Measurements from ENCODE around the gene OPCML.

Gene OPCML

DNA sequence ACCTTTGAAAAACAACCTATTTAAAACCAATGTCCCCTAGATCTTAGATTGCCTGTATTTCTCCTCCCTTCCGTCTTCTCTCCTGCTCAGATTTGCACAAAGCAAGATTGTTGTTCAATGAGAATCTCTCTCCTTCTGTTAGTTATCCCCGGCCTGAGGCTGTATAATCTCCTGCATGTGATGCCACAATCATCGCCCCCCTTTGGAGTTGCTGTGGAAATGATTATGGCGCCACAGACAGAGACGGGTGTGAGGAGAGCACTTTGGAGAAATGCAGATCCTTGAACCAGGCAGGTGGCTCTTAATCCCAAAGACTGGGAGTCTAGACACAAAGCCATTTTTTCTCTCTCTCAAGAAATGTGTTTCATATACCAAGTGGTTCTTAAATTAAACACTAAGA, 941.3 kb downstream of the OPCML start:
- DNase-seq (ENCODE audit: low read depth in 1 of 2, low spot score in 1 of 2): no peak

DNA sequence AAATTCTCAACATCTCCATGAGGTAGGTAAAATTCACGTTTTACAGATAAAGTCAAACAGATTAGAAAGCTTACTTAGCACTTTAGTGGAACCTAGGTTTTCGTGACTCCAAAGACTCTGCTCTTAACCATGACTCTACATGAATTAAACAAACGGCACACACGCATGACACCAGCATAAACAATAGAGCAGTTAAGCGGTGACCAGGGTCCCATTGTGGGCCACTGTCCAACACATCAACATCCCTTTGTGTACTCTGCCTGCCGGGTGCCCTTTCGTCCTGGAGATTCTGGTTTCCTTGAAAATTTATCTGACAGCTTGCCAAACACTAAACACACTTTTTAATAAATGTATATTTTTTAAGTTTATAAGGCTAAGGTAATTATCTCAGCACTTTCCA, 941.7 kb downstream of the OPCML start:
- no peak for DNase-seq (ENCODE audit: low read depth in 1 of 2, low spot score in 1 of 2)

DNA sequence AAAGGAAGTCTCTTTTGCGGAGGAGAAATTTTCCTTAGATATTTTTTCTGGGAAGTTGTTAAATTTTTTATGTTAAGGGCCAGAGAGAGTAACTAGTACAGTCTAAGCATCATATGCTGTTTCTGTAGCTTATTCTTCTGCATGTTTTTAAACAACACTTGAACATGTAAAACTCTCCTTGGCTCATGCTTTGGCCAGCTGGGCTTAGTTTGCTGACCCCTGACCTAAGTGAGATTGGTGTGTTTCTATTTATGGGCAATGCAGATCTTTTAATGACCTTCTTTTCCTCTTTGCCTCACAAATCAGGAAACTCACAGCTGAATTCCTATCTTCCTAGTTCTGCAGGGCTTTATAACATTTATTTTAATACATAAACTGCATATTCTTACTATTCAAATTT, 942.5 kb downstream of the OPCML start:
- no peak for DNase-seq (ENCODE audit: low read depth in 1 of 2, low spot score in 1 of 2)

DNA sequence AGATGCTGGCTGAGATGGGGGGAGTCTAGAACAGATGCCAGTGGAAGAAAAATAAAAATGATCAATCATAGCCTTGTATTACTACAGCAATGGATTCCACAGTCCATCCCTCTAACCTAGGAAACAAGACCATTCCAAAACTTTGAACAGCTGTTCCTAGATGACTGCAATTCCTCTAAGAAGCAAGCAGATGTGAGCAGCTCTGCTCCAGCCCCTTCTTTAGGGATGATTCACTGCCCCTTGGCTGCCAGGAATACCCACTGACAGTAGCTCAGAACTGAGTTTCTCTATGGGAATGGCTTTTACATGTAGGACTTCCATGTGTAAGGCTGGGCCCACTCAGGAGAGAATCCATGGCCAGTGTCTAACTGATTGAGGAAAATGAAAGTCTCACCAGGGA, 943.9 kb downstream of the OPCML start:
- no peak for DNase-seq (ENCODE audit: low read depth in 1 of 2, low spot score in 1 of 2)

DNA sequence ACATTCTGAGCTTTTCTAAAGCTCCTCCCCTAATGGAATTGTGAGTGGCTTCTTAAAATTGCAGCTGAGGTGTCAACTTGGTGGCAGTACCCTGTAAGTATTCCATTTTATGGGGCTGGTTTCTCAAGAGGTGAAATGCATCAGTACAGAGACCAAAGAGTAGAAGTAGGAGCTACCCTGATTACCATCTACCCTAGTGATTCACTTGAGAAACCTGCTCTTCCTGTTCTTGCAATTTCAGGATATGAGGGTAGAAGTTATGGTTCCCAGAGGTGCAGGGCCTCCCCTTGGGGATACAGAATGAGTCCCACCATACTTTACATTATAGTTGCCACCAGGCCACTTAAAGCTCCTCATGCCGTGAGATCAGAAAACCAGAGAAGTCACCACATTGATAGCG, 944.6 kb downstream of the OPCML start:
- no peak for DNase-seq (ENCODE audit: low read depth in 1 of 2, low spot score in 1 of 2)

DNA sequence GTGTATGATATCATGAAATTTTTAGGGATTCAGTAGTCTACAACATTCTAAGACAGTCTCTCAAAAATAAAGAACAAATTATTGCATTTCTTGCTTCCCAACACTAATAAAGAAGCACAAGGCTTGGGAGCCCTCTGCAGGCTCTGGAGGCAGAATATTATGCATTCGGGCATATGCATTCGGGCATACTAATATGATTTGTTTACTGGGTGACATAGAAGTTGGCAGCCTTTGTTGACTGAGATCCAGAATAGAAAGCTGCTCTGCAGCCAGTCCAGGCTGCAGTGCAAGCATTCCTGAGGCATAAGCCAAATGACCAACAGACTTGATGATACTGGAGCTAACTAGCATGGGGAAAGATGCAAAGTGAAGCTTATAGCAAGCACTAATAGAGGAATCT, 945.5 kb downstream of the OPCML start:
- DNase-seq (ENCODE audit: low read depth in 1 of 2, low spot score in 1 of 2): no peak

DNA sequence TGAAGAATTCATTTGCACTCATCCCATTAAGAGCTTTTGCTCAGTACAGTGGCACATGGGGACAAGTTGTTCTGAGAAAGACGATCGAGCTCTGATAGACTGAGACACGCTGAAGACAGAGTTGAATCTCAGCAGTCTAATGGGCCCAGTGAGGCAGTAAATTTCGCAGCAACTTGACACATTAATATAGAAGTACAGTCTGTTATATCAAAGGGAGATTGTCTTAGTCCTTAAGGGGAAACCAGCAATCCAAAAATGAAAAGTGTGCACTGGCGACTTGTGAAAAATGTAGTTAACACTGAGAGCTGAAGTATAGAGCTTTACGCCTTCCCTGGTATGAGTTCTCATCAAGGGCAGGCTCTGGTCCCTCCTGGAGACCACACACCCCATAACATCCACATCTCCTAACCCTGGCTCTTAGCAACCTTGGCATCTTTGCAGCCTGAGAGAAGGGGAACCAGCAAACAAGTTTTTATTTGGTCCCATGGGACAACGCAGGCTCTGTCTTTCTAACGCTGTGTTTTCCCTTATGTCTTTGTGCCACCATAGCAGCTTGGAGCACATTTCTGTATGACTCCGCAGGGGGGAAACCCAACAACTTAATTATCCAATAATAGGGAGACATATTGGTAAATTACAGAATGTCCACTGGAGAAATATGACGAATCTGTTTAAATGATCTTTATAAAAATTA, 952.5 kb downstream of the OPCML start:
- DNase-seq (ENCODE audit: low read depth in 1 of 2, low spot score in 1 of 2): no peak

DNA sequence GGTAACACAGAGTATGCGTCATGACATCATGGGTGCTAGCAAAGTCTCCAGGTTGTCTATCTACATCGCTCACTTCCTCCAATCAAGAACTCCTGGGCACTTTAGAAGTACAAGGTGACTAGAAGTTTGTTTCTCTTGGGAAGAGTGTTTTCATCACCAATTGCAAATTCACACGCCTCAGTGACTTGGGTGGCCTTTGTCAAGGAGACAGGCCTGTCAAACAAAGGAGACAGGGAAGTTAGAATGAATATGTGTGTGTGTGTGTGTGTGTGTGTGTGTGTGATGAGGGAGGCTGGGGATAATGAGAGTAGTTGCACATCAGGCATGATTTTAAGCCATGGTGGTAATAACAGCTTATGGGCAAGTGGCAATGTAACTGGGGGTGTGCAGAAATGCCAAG, 953.2 kb downstream of the OPCML start:
- DNase-seq (ENCODE audit: low read depth in 1 of 2, low spot score in 1 of 2): no peak

DNA sequence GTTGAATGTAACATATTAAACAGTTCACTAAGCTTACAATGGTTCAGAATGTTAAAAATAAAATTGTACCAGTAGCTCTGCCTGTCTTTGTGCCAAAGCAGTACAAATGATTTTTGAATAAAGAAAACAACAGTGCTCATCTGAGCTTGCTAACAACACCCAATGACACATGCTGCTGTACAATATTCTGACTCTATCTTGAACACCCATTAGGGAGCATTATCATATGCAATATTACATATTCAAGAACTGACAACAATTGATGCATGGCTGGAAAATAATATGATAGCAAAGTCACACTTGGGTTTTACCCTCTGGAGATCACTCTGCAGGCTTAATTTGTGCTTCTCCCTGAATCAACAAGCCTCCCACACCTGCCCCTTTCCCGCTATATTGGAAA, 953.7 kb downstream of the OPCML start:
- no peak for DNase-seq (ENCODE audit: low read depth in 1 of 2, low spot score in 1 of 2)

DNA sequence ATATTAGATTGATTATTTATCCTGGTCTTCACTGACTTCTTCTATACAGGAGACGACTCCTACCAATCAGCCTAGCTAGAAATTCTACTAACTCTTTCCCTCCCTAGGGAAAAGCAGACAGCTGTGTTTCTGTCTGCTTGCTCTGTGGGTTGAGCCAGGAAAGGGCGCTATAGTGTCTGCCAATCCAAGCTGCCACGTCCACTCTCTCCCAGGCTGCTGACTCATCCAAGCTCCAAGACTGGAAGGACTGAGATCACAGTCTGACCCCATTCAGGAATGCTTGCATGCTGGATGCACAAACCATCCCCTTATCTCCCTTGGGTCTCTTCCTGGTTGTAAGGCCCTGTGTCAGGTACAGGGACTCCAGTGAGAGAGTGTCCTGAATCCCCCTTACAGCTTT, 955.6 kb downstream of the OPCML start:
- no peak for DNase-seq (ENCODE audit: low read depth in 1 of 2, low spot score in 1 of 2)

DNA sequence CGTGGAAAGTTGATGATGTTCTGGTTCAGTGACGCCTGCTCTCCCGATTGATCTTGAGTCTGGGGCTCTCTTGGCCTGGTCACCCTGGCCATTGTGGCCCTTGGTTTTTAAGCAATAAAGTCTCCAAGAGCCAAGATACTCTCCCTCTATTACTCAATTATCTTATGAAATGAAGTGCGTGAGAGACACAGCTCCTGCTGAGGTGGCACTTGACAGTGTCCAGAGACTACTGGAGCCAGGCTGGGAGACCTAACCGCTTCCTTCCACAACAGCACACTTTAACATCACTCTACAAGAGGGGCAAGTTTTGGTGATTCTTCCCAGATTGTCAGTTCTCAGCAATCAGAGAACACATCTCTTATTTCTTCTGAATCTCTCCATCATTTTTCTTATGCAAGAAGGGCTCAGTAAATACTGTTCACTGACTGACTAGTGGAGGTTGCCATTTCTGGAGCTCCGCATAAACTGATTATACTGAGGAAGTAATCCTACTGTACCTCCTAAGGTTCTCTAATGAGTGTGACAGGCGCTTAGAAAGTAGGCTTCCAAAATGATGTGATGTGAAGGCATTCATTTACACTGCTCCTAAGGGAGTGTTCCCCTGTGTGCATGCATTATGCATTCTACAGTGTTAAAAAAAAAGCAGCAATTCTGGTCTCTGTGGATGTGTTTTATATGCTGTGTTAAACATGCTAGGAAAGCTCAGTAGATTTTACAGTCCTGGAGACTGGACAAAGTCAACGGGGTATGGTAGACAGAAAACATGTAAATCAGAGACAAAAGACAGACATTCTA, 968.0 kb downstream of the OPCML start:
- no peak for DNase-seq (ENCODE audit: low read depth in 1 of 2, low spot score in 1 of 2)

DNA sequence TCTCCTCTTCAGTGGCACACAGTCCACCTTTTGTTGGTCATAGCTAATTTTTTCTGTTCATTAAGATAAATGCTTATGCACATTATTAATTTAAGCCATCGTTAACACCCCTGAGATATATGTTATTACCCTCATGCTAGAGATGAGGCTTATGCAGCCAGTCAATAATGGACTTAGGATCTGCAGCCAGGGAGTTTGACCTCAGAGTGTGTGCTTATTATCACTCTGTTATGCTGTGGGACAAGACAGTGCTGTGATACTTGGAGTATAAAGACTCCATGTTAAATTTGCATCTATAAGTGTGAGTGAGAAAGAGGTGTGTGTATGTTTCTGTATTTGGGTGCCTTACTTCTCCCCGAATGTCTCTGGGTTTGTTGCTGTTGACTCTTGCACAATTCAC, 969.3 kb downstream of the OPCML start:
- no peak for DNase-seq (ENCODE audit: low read depth in 1 of 2, low spot score in 1 of 2)

DNA sequence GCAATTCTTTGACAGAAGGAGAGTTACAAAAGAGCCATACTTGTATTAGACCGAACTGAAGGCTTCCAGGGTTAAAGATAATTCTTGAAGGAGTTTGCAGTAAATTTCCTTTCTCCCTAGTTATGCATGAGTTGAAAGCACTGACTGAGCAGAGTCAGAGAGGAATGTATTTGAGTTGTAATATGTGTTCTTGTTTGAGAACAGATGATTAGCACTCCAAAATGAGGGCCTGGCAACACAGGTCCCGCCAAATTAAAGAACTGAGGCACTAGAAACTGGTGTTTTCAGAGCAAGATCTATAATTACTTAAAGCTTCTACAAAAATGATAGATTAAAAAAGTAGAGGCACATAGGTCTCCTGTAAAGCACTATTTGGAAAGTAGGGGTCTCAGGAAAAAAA, 970.4 kb downstream of the OPCML start:
- DNase-seq (ENCODE audit: low read depth in 1 of 2, low spot score in 1 of 2): no peak

DNA sequence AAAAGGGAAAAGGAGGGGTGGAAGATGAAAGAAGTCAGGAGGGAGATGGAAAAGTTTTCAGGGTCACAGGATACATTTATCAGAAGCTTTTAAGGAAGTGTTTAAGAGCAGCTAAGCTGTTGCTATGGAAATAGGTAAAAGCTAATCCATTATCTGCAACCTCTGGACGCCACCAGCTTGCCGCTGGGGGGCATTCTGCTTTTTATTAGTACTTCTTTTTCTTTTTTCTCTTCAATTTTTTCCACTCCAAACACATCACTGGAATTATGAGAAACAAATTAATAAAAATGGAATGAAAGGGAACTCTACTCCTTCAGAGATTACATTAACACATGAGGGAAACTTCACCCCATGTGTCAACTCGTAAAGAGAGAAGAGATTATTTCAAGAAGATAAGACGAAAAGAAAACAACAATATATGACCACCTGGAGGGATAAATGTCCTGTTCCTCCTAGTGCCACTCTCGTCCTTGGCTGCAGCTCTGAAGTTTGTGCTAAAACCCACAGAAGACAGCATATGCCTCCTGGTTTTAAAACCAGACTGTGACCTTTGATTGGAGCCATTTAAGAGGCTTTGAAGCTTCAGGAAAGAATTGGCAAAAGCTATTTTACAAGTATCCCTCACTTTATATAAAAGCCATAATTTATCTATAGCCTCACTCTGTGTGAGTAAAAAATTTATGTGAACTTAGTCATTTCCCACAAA, 972.8 kb downstream of the OPCML start:
- no peak for DNase-seq (ENCODE audit: low read depth in 1 of 2, low spot score in 1 of 2)

DNA sequence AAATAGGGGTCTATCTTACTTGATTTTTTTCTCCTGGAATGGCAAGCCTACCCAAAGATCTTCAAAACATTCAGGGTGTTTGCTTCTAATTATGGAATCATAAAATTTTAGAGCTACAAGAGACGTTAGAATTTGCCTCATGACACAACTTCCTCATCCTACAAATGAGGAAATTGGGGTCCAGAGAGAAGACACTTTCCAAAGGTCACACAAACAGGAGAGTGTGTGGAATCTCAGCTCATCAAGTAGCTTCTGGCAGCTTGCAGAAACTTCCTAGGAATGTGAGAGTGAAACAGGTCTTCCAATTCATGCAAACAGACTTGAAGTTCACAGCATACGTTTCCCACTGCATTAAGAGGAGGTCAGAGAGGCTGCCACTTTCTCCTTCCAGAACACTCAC, 976.0 kb downstream of the OPCML start:
- DNase-seq (ENCODE audit: low read depth in 1 of 2, low spot score in 1 of 2): no peak

DNA sequence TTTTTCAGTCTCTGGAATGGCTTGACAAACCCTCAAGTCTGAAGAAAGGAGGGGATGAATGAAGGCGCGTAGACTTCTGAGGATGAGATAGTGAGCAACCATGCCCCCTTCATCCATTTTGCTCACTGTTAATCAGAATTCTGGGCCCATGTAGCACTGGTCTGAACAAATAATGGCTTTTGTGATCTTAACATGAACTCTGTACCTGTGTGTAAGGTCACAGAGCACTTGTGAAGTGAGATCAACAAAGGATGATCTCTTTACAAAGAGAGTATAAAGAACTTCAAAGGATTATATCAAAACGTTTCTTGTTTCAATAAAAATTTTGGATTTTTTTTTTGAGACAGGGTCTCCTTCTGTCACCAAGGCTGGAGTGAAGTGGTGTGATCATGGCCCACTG, 976.7 kb downstream of the OPCML start:
- DNase-seq (ENCODE audit: low read depth in 1 of 2, low spot score in 1 of 2): no peak

DNA sequence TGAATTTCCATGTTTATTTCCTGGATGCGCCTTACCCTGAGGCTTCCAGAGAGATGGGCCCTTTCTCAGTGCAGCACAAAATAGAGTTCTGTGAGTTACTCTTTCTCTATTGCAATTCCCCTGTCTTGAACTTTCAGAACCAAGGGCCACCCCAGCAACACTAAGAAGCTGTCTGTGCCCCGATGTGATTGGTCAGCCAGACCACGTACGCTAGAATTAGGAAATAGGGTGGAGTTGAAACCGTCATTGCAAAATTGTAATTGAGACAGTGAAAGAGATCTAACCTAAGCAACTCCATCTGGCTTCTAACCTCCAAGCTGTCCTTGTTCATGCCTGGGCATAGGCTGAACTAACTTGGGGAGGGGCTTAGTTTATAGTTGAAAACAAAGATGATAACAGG, 981.3 kb downstream of the OPCML start:
- no peak for DNase-seq (ENCODE audit: low read depth in 1 of 2, low spot score in 1 of 2)

DNA sequence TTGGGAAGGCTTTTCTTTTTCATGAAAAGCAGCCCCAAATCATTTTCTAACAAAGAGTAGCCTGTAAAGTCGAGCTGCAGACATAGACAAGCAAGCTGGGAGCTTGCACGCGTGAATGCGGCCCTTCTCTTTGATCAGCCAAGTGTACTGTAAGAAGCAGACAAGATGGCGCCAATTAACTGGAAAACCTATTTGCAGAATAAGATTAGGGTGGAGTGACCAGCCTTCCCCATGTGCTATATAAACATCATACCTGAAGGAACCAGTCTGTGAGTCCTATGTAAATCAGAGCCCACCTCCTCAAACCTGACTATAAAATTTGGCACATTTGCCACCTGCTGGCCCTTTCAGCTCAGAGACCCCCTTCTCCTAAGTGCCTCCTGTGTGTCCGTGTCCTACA, 982.7 kb downstream of the OPCML start:
- no peak for DNase-seq (ENCODE audit: low read depth in 1 of 2, low spot score in 1 of 2)

DNA sequence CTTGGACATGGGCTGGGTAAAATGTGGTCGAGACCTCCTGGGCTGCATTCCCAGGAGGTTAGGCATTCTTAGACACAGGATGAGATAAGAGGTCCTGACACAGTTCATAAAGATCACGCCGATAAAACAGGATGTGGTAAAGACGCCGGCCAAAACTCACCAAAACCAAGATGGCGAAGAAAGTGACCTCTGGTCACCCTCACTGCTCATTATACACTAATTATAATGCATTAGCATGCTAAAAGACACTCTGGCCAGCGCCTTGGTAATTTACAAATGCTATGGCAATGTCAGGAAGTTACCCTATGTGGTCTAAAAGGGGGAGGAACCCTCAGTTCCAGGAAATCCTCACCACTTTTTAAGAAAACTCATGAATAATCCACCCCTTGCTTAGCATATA, 983.3 kb downstream of the OPCML start:
- DNase-seq (ENCODE audit: low read depth in 1 of 2, low spot score in 1 of 2): no peak

DNA sequence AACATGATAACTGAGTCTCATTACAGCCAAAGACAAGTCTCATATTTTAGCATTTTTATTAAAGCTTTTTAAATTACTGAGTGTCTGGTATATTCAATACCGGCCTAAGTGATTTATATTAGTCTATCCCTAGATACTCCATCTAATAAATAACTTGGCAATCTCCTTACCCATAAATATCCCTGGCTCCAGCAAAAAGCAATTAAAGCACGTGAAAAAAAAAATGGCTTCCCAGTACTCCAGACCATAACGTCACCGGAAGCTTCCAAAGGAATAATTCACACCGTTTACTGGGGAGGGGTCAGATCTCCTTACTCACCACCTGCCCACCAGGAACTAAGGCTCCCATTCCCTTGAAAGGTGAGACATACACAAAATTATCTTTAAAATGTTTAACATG, 988.3 kb downstream of the OPCML start:
- DNase-seq (ENCODE audit: low read depth in 1 of 2, low spot score in 1 of 2): no peak

DNA sequence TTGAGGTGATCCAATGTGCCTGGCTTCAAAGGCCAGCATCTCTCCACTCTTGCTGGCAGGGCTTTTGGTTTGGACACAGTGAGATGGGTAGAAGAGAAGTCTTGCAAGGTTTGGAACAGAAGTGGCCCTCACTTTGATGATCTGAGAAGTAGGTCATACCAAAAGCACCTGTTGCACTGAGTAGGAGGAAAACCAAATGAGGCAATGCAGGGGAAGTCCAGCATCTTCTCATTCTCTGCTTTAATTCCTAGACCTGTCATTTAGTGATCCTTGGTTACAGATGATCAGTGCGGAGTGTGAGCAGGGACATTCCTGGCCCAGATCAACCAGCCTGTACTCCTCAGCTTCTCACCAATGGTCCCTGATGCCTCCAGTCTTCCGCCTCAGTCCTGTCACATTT, 990.5 kb downstream of the OPCML start:
- no peak for DNase-seq (ENCODE audit: low read depth in 1 of 2, low spot score in 1 of 2)

DNA sequence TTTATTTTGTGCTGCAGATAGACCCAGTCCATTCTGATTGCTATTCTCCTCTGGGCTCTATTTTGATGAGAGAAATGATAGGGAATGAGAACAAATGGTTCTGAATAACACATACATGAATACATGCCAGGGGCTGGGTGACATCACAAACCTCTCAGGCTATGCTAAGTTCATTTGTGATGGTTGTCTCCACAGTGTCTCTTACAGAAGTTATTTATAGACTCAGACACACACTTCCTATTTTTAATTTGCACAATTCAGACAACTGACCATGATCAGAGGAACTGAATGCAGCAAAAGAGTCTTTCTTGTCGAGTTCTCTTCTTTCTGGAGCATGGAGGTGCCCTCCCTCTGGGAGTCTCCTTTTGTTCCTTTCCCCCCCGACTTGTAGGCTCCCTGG, 991.7 kb downstream of the OPCML start:
- no peak for DNase-seq (ENCODE audit: low read depth in 1 of 2, low spot score in 1 of 2)

Measured in stimulated activated CD4-positive, alpha-beta T cell treated with anti-CD3 and anti-CD28 coated beads, Interleukin-15, amount 100 ng/mL, for 1 hour (primary cell).